ENCODE measurements around the gene HLA-DMB.

- no peak for TF ChIP-seq GATA2 (IDR thresholded peaks at IDR 0.05; ENCODE audit: low read depth, low read length)
- TF ChIP-seq GATA3 (IDR thresholded peaks at IDR 0.05; ENCODE audit: low read depth, low read length): no peak
Observed at GRCh38 chr6:32950010-32950409, 9.2 kb upstream of the HLA-DMB start.
